Type B pancreatic cell (in vitro differentiated cells): Measurements from ENCODE around the gene TCF7L2. TPM values are rescaled to one million over a fixed set of nuclear protein-coding genes. Genes with fewer than 3 reads are reported as not detected.

Experiments
- DNase-seq: peaks from one replicate; pipeline ENCODE4 v3.0.0; 2021; ENCODE audit warnings: mixed read lengths; ENCODE audit not compliant: unreplicated experiment; ENCODE audit errors: extremely low spot score
- H3K27ac Mint-ChIP-seq: 2 replicates; pipeline ENCODE4 v1.8.0; 2021; ENCODE audit warnings: mild to moderate bottlenecking, mixed read lengths
- H3K27me3 Mint-ChIP-seq: 2 replicates; pipeline ENCODE4 v1.8.0; 2021; ENCODE audit warnings: mixed read lengths
- H3K36me3 Mint-ChIP-seq: 2 replicates; pipeline ENCODE4 v1.8.0; 2021; ENCODE audit warnings: mixed read lengths
- H3K4me1 Mint-ChIP-seq: one replicate; pipeline ENCODE4 v1.8.0; 2021; ENCODE audit warnings: mixed read lengths; ENCODE audit not compliant: unreplicated experiment
- H3K4me3 Mint-ChIP-seq: 2 replicates; pipeline ENCODE4 v1.8.0; 2021; ENCODE audit warnings: mild to moderate bottlenecking, mixed read lengths
- H3K9me3 Mint-ChIP-seq: 2 replicates; pipeline ENCODE4 v1.8.0; 2021; ENCODE audit warnings: mixed read lengths
- total RNA-seq: library from RNA; stranded (reverse); gene quantifications from 2 replicates; pipeline ENCODE4 v1.2.1, GENCODE V29; 2021; ENCODE audit warnings: low replicate concordance
- TF ChIP-seq, protein P1 (sequence below): fragments of 200-600 bp; sonication (generic); conservative IDR thresholded peaks from 2 replicates; pipeline ENCODE4 v1.5.0; 2021; ENCODE audit warnings: antibody characterized with exemption, mild to moderate bottlenecking

TCF7L2 gene
- total RNA-seq, 1 donor from 2014 or later: 39.7 TPM

DNA sequence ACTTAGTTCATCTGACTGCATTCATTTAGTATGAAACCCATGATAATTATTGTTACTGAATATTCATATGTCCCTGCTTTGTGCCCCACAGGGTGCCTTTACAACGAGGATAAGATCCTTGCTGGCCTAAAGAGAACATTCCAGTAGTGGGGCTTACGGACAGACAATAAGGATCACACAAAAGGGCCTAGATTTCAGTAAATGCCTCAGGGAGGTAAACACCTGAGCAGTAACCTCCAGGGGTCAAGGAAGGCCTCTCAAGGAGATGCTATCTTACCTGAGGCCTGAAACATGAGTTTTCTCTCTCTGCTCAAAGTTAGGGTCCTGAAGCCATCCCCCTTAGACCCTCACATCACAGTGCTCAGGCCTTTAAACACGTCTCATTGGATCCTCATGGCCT is 228.7 kb downstream of the TCF7L2 start:
- Mint-ChIP-seq H3K27ac (no peak overlapping the region), H3K27me3 (no peaks in the 10 kb centered on the region), H3K4me3 (no peak overlapping the region), H3K4me1 (peaks cover 23% of the 10 kb centered on the region), H3K9me3 (no peaks in the 10 kb centered on the region), H3K36me3 (no peaks in the 10 kb centered on the region)
- DNase-seq: peak; percentile 16
- TF ChIP-seq, protein P1, sequence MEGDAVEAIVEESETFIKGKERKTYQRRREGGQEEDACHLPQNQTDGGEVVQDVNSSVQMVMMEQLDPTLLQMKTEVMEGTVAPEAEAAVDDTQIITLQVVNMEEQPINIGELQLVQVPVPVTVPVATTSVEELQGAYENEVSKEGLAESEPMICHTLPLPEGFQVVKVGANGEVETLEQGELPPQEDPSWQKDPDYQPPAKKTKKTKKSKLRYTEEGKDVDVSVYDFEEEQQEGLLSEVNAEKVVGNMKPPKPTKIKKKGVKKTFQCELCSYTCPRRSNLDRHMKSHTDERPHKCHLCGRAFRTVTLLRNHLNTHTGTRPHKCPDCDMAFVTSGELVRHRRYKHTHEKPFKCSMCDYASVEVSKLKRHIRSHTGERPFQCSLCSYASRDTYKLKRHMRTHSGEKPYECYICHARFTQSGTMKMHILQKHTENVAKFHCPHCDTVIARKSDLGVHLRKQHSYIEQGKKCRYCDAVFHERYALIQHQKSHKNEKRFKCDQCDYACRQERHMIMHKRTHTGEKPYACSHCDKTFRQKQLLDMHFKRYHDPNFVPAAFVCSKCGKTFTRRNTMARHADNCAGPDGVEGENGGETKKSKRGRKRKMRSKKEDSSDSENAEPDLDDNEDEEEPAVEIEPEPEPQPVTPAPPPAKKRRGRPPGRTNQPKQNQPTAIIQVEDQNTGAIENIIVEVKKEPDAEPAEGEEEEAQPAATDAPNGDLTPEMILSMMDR: no peak

DNA sequence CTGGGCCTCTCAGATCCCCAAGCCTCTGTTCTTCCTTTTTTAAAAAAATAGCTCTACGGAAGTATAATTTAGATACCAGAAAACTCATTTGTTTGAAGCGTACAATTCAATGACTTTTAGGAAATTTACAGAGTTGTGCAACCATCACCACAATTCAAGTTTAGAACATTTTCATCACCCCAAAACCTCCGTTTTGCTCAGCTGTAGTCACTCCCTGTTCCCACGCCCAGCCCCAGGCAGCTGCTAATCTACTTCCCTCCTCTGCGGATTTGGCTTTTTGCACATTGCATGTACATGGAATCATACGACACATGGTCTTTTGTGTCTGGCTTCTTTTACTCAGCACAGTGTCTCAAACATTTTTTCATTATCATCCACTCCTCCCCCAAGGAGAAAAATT is 229.2 kb downstream of the TCF7L2 start:
- no peak overlapping the region for H3K4me3 Mint-ChIP-seq
- no peaks in the 10 kb centered on the region for H3K9me3 Mint-ChIP-seq
- no peak overlapping the region for H3K27ac Mint-ChIP-seq

DNA sequence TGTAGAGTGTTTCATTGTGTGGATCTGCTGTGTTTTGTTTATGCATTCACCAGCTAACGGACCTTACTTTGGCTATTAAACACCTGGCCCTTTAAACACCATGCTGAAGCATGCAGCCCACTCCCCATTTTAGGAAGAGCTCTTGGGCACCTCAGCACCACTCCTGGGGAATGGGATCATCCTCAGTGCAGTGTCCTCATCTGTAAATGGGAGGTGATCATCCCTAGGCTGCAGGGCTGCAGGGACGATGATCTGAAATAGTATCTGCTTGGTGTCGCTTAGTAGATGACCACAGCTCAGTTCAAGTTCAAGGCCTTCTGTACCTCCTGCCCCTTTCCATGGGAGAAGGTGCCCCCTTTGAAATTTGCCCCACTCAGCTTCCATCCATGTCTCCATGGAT is 229.9 kb downstream of the TCF7L2 start:
- no peak for DNase-seq
- Mint-ChIP-seq H3K27me3 (no peaks in the 10 kb centered on the region), H3K4me1 (peaks cover 23% of the 10 kb centered on the region), H3K36me3 (no peaks in the 10 kb centered on the region), H3K4me3 (no peak overlapping the region), H3K27ac (no peak overlapping the region), H3K9me3 (no peaks in the 10 kb centered on the region)
- TF ChIP-seq, protein P1: no peak

More for the DNA sequence above, 229.2 kb downstream of the TCF7L2 start:
- Mint-ChIP-seq H3K4me1 (peaks cover 23% of the 10 kb centered on the region), H3K36me3 (no peaks in the 10 kb centered on the region), H3K27me3 (no peaks in the 10 kb centered on the region)
- TF ChIP-seq, protein P1: no peak
- peak; percentile 31 for DNase-seq

DNA sequence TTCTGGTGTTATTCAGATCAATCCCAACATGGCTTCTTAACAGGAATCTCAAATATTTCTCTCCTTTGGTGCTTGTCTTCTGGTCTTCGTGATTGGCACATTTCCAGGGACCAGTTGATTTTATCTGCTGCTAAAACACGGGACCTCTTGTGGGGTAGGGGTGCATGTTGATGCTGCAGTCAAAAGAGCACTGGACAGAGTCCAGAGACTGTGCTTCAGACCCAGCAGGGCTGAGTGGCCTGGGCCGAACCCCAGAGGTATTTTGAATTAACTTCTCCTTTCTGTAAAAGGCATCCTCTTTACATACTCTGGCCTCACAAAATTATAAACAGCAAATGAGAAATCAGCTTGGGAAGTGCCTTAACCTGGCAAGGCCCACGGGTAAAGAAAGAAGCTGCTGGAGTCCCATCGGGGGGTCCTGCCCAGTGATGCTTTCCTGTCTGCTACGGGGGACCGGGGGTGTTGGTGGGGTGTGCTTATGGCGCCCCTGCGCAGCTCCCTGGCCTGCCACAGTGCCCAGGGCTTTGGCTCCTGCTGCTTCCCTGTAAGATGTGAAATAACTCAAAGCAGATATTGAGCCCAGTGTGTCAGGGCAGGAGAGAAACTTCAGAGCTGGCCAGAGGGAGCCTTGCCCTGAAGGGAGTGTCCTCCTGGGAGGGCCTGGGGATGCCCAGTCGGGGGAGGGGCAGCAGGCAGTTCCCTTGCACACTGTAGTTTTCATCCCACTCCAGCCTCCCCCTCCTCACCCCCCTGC is 230.5 kb downstream of the TCF7L2 start:
- H3K9me3 Mint-ChIP-seq: no peaks in the 10 kb centered on the region
- no peak overlapping the region for H3K4me3 Mint-ChIP-seq
- H3K27me3 Mint-ChIP-seq: no peaks in the 10 kb centered on the region
- H3K36me3 Mint-ChIP-seq: no peaks in the 10 kb centered on the region
- H3K4me1 Mint-ChIP-seq: peaks cover 23% of the 10 kb centered on the region
- DNase-seq: no peak
- TF ChIP-seq, protein P1: no peak
- H3K27ac Mint-ChIP-seq: no peak overlapping the region

DNA sequence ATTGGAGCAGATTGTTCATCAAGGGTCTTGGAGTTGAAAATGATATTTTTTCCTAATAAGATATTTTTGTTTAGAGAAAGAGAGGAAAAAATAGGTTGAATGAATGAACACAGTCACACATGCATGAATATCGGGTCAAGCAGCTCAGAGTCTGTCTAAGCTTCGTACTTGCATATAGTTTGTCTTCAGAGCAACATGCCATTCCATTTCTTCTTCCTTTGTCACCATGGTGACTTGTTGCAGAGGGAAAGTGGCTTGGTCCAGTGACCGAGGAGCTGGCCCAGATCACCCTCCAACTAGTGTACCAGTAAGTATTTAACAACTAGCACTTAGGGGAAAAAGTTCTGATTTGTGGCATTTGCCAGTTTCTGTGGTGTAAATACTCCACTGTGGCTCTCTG is 232.1 kb downstream of the TCF7L2 start:
- H3K9me3 Mint-ChIP-seq: peaks cover 4% of the 10 kb centered on the region
- TF ChIP-seq, protein P1: no peak
- H3K4me1 Mint-ChIP-seq: peaks cover 28% of the 10 kb centered on the region
- H3K4me3 Mint-ChIP-seq: no peak overlapping the region
- DNase-seq: no peak
- no peaks in the 10 kb centered on the region for H3K27me3 Mint-ChIP-seq
- no peak overlapping the region for H3K27ac Mint-ChIP-seq
- no peaks in the 10 kb centered on the region for H3K36me3 Mint-ChIP-seq
